Upper lobe of right lung (tissue), 1 donor: ENCODE results near the gene RTP1. TPM values are rescaled to one million over a fixed set of nuclear protein-coding genes. Genes with fewer than 3 reads are reported as not detected.
A peak's percentile ranks its signal among the peaks of the same experiment; 100 is the strongest.

ENCODE experiments used
- ATAC-seq: fragments of 200-7000 bp; cut with Tn5 transposase; one replicate; pipeline ENCODE4 v1.9.1; 2020; ENCODE audit warnings: mild to moderate bottlenecking, moderate library complexity
- DNase-seq: peaks from one replicate; pipeline ENCODE4 v3.0.0-alpha.2; 2020
- H3K27ac ChIP-seq: fragments of 200-600 bp; one replicate; pipeline ENCODE4 v1.8.0; 2022
- H3K27me3 ChIP-seq: fragments of 200-600 bp; one replicate; pipeline ENCODE4 v1.8.0; 2022; ENCODE audit warnings: mild to moderate bottlenecking
- H3K36me3 ChIP-seq: fragments of 200-600 bp; one replicate; pipeline ENCODE4 v1.8.0; 2022
- H3K4me1 ChIP-seq: fragments of 200-600 bp; one replicate; pipeline ENCODE4 v1.8.0; 2022
- H3K4me3 ChIP-seq: fragments of 200-600 bp; one replicate; pipeline ENCODE4 v1.8.0; 2022; ENCODE audit warnings: mild to moderate bottlenecking
- H3K9me3 ChIP-seq: fragments of 200-600 bp; one replicate; pipeline ENCODE4 v1.8.0; 2022
- intact Hi-C: fragments of 100-400 bp; cut with DNase I; formaldehyde crosslinking; loops from one replicate; pipeline ENCODE4 v1.11.0; 2022
- total RNA-seq: library from RNA; stranded (reverse); fragmentation: NEBNext Ultra II Directional; extraction: Animal tissue kit (Norgen Biotek cat#: 25700); gene quantifications from one replicate; pipeline ENCODE4 v1.2.1, GENCODE V29; 2021
- TF ChIP-seq, protein P1 (sequence below): fragments of 200-600 bp; IDR thresholded peaks from one replicate; pipeline ENCODE4 v1.8.0; 2022; ENCODE audit warnings: antibody characterized with exemption
- donor health status: DM: no; HTN: yes; CAD: no; lungs with severe emphysema.

RTP1 gene
- total RNA-seq, 1 donor from 2014 or later = not detected

DNA sequence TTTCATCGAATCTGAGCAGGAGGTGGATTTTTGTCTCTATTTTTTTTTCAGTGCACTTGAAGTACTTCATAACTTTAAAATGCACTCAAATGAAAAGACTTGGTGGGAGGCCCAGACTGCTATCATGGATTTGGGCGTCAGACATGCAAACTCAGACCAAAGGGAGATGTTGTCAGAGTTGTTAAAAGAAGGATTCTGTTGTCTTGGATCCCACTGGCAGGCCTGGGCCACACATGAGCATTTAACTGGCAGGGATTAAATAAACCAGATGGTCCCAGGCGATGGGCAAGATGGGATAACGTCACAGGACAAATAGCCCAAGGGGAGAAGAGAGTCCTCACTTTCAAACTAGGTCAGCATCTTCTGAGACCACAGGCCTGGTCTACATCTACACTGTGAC is 15.4 kb downstream of the RTP1 start:
- TF ChIP-seq, protein P1, sequence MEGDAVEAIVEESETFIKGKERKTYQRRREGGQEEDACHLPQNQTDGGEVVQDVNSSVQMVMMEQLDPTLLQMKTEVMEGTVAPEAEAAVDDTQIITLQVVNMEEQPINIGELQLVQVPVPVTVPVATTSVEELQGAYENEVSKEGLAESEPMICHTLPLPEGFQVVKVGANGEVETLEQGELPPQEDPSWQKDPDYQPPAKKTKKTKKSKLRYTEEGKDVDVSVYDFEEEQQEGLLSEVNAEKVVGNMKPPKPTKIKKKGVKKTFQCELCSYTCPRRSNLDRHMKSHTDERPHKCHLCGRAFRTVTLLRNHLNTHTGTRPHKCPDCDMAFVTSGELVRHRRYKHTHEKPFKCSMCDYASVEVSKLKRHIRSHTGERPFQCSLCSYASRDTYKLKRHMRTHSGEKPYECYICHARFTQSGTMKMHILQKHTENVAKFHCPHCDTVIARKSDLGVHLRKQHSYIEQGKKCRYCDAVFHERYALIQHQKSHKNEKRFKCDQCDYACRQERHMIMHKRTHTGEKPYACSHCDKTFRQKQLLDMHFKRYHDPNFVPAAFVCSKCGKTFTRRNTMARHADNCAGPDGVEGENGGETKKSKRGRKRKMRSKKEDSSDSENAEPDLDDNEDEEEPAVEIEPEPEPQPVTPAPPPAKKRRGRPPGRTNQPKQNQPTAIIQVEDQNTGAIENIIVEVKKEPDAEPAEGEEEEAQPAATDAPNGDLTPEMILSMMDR = no peak
- no peak for DNase-seq

DNA sequence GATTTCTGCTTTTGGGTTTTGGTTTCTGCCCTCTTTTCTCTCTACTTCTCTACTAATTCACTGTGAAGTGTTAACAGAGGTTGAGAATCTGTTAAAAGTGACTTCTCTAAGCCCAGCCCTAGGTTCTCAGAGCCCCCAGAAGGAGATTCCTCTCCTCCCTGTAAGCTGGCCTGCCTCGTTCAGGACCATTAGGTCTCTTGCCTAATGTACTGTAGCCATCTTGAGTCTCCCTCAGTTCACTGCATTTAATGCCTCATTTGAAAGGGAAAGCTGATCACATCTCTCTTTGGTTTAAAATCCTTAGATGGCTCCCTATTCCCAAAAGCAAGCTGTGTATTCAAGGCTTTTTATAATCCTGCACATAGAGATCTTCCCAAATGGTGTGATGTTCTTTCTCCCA is 16.3 kb downstream of the RTP1 start:
- Histone ChIP-seq H3K4me3 (no peak overlapping the region), H3K9me3 (no peaks in the 10 kb centered on the region), H3K4me1 (peaks cover 5% of the 10 kb centered on the region), H3K27me3 (no peaks in the 10 kb centered on the region), H3K27ac (no peak overlapping the region), H3K36me3 (no peaks in the 10 kb centered on the region)
- TF ChIP-seq, protein P1 = no peak
- DNase-seq (no peak), ATAC-seq (no peak)
- intact Hi-C loops = no loop called here

More for the DNA sequence above, 15.4 kb downstream of the RTP1 start:
- no peaks in the 10 kb centered on the region for H3K27me3 ChIP-seq
- H3K4me3 ChIP-seq = no peak overlapping the region
- intact Hi-C loops = no loop called here
- ATAC-seq = peak; percentile 37
- no peaks in the 10 kb centered on the region for H3K9me3 ChIP-seq
- H3K36me3 ChIP-seq = no peaks in the 10 kb centered on the region
- no peak overlapping the region for H3K27ac ChIP-seq
- peaks cover 5% of the 10 kb centered on the region for H3K4me1 ChIP-seq

DNA sequence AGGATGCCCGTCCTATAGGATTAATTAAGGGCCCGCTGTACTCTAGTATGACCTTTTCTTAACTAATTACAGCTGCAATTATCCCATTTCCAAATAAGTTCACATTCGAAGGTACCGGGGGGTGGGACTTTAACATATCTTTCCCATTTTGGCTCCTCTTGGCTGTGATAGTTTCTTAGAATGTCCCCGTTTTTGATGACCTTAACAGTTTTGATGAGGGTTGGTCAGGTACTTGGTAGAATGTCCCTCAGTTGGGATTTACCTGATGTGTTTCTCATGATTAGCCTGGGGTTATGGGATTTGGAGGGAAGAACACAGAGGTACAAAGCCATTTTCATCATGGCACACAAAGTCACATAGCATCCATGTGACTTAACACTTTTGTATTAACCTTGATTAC is 18.2 kb downstream of the RTP1 start:
- intact Hi-C loops = no loop called here
- Histone ChIP-seq H3K27ac (no peak overlapping the region), H3K36me3 (no peaks in the 10 kb centered on the region), H3K9me3 (no peaks in the 10 kb centered on the region), H3K4me3 (no peak overlapping the region), H3K27me3 (no peaks in the 10 kb centered on the region), H3K4me1 (peaks cover 5% of the 10 kb centered on the region)
- DNase-seq = no peak
- ATAC-seq = no peak
- TF ChIP-seq, protein P1 = no peak

DNA sequence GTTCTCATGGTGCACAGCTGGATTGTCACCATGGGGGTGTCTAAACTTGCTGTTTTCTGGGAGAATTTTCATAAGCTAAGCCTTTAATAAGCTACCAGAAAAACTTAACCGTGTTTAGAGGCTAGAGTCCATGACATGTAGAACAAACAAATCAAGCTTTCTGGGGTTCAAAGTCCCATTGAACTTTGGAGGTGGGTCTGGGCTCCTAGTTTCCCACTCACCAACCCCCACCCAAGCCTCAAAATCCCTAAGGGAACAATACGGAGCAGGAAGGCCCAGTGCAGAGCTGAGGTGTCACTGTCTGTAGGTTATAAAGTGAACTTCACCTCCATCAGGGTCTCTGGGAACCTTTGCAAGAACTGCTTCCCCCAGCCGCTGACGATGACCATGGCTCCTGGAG is 25.5 kb downstream of the RTP1 start:
- no peaks in the 10 kb centered on the region for H3K36me3 ChIP-seq
- ATAC-seq (no peak), DNase-seq (no peak)
- TF ChIP-seq, protein P1 = no peak
- no peaks in the 10 kb centered on the region for H3K4me1 ChIP-seq
- intact Hi-C loops = no loop called here
- H3K4me3 ChIP-seq = no peak overlapping the region
- no peaks in the 10 kb centered on the region for H3K27me3 ChIP-seq
- H3K9me3 ChIP-seq = no peaks in the 10 kb centered on the region
- H3K27ac ChIP-seq = no peak overlapping the region

DNA sequence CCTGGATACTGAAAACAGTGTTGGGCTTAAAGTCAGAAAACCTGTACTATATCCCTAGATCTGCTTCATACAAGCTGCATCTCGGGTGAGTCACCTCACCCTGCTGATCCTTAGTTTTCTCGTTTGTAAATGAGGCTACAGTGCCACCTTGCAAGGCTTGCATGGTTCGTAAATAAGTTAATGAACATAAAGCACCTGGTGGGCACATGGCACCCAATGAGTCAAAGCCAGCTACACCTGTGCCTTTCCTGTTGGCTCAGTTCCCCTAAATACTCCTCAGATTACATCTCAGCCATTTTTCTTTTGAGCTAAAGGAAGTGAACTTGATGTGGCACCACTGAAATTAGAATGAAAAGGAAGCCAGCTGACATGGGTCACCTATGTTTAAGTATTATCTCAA is 26.5 kb downstream of the RTP1 start:
- no peak overlapping the region for H3K4me3 ChIP-seq
- DNase-seq (no peak), ATAC-seq (no peak)
- no peaks in the 10 kb centered on the region for H3K4me1 ChIP-seq
- H3K27me3 ChIP-seq = no peaks in the 10 kb centered on the region
- no peaks in the 10 kb centered on the region for H3K36me3 ChIP-seq
- intact Hi-C loops = no loop called here
- TF ChIP-seq, protein P1 = no peak
- no peaks in the 10 kb centered on the region for H3K9me3 ChIP-seq
- H3K27ac ChIP-seq = no peak overlapping the region

DNA sequence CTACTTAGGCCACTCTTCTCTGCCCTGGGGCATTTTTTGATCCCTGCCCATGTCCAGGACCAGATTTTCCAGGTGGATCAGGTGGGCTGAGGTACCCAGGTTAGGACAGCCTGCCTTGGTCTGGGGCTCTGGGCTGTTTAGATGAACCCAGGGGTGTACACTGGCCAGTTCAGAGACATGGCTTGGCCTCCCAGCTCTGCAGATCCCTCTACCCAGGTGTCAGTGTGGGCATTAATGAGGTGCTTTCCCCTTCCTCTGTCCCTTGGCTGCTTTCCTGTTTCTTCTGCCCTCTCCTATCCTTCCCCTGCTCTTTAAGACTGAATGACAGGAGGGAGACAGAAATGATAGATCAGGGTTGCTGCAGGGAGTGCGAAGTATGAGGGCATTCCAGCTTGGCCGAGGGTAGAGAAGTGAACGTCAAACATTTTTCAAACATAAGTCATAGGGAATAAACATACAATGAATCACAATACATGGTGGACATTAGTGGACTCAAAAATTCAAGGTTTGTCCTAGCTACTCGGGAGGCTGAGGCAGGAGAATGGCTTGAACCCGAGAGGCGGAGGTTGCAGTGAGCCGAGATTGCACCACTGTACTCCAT is 30.5 kb downstream of the RTP1 start:
- Histone ChIP-seq H3K4me1 (no peaks in the 10 kb centered on the region), H3K27me3 (no peaks in the 10 kb centered on the region), H3K9me3 (no peaks in the 10 kb centered on the region), H3K36me3 (no peaks in the 10 kb centered on the region), H3K27ac (no peak overlapping the region), H3K4me3 (no peak overlapping the region)
- ATAC-seq (no peak), DNase-seq (no peak)
- TF ChIP-seq, protein P1 = no peak
- intact Hi-C loops = no loop called here
